Spinal cord (tissue), 10 donors: Measurements from ENCODE around the gene CATSPERD. TPM values are rescaled to one million over a fixed set of nuclear protein-coding genes. Genes with fewer than 3 reads are reported as not detected.
"Not testable (repeated sequence)": the region's sequence is repeated elsewhere in the genome, so short reads cannot be mapped to it uniquely, and the experiment has no call there.

Experiments used
- DNase-seq, 6 donors: peaks; one replicate each; pipeline versions ENCODE4 v3.0.0 to v3.0.0-alpha.2; 2013 to 2015; ENCODE audit warnings: low spot score in 6 of 6, low read depth in 4 of 6
- H3K27ac ChIP-seq: one replicate; pipeline ENCODE4 v1.5.1; 2013; ENCODE audit warnings: low read depth, low read length, control low read depth
- H3K27me3 ChIP-seq: one replicate; pipeline ENCODE4 v1.6.1; 2013; ENCODE audit warnings: low read length; ENCODE audit not compliant: control insufficient read depth, insufficient read depth
- H3K36me3 ChIP-seq: one replicate; pipeline ENCODE4 v1.6.1; 2013; ENCODE audit warnings: low read length; ENCODE audit not compliant: control insufficient read depth, insufficient read depth
- H3K4me1 ChIP-seq: one replicate; pipeline ENCODE4 v1.6.1; 2013; ENCODE audit warnings: low read length; ENCODE audit not compliant: control insufficient read depth, insufficient read depth
- H3K4me3 ChIP-seq: one replicate; pipeline ENCODE4 v1.5.1; 2013; ENCODE audit warnings: low read depth, low read length, control low read depth
- H3K9me3 ChIP-seq: one replicate; pipeline ENCODE4 v1.6.1; 2013; ENCODE audit warnings: low read length; ENCODE audit not compliant: control insufficient read depth, insufficient read depth
- whole genome bisulfite sequencing: methylation state at CpG from one replicate; pipeline ENCODE4 v1.1.5; 2013; ENCODE audit warnings: missing lambda C conversion rate; ENCODE audit not compliant: insufficient coverage; 5-methylcytosine and 5-hydroxymethylcytosine counted together
- polyA plus RNA-seq, 2 donors: library from polyadenylated mRNA; unstranded; fragments of 120-200 nt; gene quantifications; one replicate each; pipeline ENCODE4 v1.2.1, GENCODE V29; 2013; ENCODE audit not compliant: insufficient read length in 2 of 2
- total RNA-seq, 2 donors: library from RNA; depleted of rRNA in 1 of 2; stranded (reverse); fragments of 120-200 nt in 1 of 2; fragments of >200 nt in 1 of 2; gene quantifications; one replicate each; pipeline versions ENCODE4 v1.2.3 to v1.2.4, GENCODE V29; 2013 to 2014
- donor health status: healthy.

Gene CATSPERD
- total and polyA plus RNA-seq, 4 donors = 0.59 to 3.6 (median 2.8) TPM; not detected in 1

- Histone ChIP-seq H3K27me3 (no peaks in the 10 kb centered on the region), H3K27ac (no peak overlapping the region), H3K36me3 (peaks cover 27% of the 10 kb centered on the region), H3K9me3 (no peaks in the 10 kb centered on the region), H3K4me1 (peaks cover 43% of the 10 kb centered on the region), H3K4me3 (peak overlapping the region; percentile 37)
- no peak for DNase-seq
- 39% methylated on average over 16 of the region's 16 CpGs for WGBS
Measured at GRCh38 chr19:5686326-5686646, 34.2 kb upstream of the CATSPERD start.

GRCh38 chr19:5686647-5687359 lies 33.6 kb upstream of the CATSPERD start:
- peak overlapping the region; percentile 37 for H3K4me3 ChIP-seq
- no peak overlapping the region for H3K27ac ChIP-seq
- no peaks in the 10 kb centered on the region for H3K27me3 ChIP-seq
- H3K9me3 ChIP-seq = no peaks in the 10 kb centered on the region
- H3K4me1 ChIP-seq = peaks cover 44% of the 10 kb centered on the region
- peaks cover 32% of the 10 kb centered on the region for H3K36me3 ChIP-seq
- peak in 4 of 6 donors; percentile 73 to 94 (median 84) for DNase-seq
- 2% methylated on average over 59 of the region's 59 CpGs for WGBS

GRCh38 chr19:5687360-5688198 lies 32.9 kb upstream of the CATSPERD start:
- DNase-seq = no peak
- peaks cover 40% of the 10 kb centered on the region for H3K36me3 ChIP-seq
- no peaks in the 10 kb centered on the region for H3K27me3 ChIP-seq
- no peak overlapping the region for H3K27ac ChIP-seq
- H3K9me3 ChIP-seq = no peaks in the 10 kb centered on the region
- peaks cover 44% of the 10 kb centered on the region for H3K4me1 ChIP-seq
- H3K4me3 ChIP-seq = peak overlapping the region; percentile 12
- WGBS = 54% methylated on average over 76 of the region's 76 CpGs

- H3K27me3 ChIP-seq, H3K4me3 ChIP-seq, H3K27ac ChIP-seq, DNase-seq, H3K9me3 ChIP-seq: not testable (repeated sequence)
- WGBS = 97% methylated on average over 6 of the region's 13 CpGs
- H3K4me1 ChIP-seq = peaks cover 44% of the 10 kb centered on the region
- peaks cover 48% of the 10 kb centered on the region for H3K36me3 ChIP-seq
Measured at GRCh38 chr19:5688262-5688881, 32.1 kb upstream of the CATSPERD start.

GRCh38 chr19:5690125-5690954 lies 30.1 kb upstream of the CATSPERD start, which contains the start of gene RPL36:
Gene RPL36, plus strand, starts transcription at chr19:5690295. Its CDS starts 213 bp downstream, at chr19:5690508.
- WGBS = 1% methylated on average over 71 of the region's 73 CpGs
- peaks cover 61% of the 10 kb centered on the region for H3K36me3 ChIP-seq
- H3K27me3 ChIP-seq = no peaks in the 10 kb centered on the region
- peak within 1 kb of the TSS; percentile 97 for H3K4me3 ChIP-seq
- no peaks in the 10 kb centered on the region for H3K9me3 ChIP-seq
- DNase-seq = peak; percentile 94 to 99 (median 98)
- H3K27ac ChIP-seq = peak within 1 kb of the TSS; percentile 87
- H3K4me1 ChIP-seq = peaks cover 44% of the 10 kb centered on the region

GRCh38 chr19:5690955-5691821 lies 29.2 kb upstream of the CATSPERD start:
- Histone ChIP-seq H3K4me3 (peak overlapping the region; percentile 97), H3K36me3 (peaks cover 69% of the 10 kb centered on the region), H3K27me3 (no peaks in the 10 kb centered on the region), H3K27ac (peak overlapping the region; percentile 87), H3K4me1 (peaks cover 41% of the 10 kb centered on the region), H3K9me3 (no peaks in the 10 kb centered on the region)
- WGBS = 13% methylated on average over 41 of the region's 54 CpGs
- DNase-seq = peak in 2 of 6 donors; percentile 48 to 49

- DNase-seq = no peak
- Histone ChIP-seq H3K4me3 (no peak overlapping the region), H3K27ac (peak overlapping the region; percentile 87), H3K36me3 (peaks cover 78% of the 10 kb centered on the region), H3K4me1 (peaks cover 32% of the 10 kb centered on the region), H3K9me3 (no peaks in the 10 kb centered on the region), H3K27me3 (no peaks in the 10 kb centered on the region)
- WGBS = 74% methylated on average over 41 of the region's 42 CpGs
Measured at GRCh38 chr19:5691822-5692722, 28.4 kb upstream of the CATSPERD start.

GRCh38 chr19:5692723-5693194 lies 27.7 kb upstream of the CATSPERD start:
- peaks cover 28% of the 10 kb centered on the region for H3K4me1 ChIP-seq

More at GRCh38 chr19:5692723-5693194, 27.7 kb upstream of the CATSPERD start:
- Histone ChIP-seq H3K27me3 (no peaks in the 10 kb centered on the region), H3K9me3 (no peaks in the 10 kb centered on the region), H3K27ac (no peak overlapping the region), H3K36me3 (peaks cover 79% of the 10 kb centered on the region), H3K4me3 (no peak overlapping the region)
- 83% methylated on average over 5 of the region's 7 CpGs for WGBS
- DNase-seq = no peak
